Measurements from ENCODE around the gene CCDC78. TPM values are rescaled to one million over a fixed set of nuclear protein-coding genes. Genes with fewer than 3 reads are reported as not detected.

The CCDC78 gene
- total RNA-seq, 1 experiment from 2014 or later = 20.2 TPM

DNA sequence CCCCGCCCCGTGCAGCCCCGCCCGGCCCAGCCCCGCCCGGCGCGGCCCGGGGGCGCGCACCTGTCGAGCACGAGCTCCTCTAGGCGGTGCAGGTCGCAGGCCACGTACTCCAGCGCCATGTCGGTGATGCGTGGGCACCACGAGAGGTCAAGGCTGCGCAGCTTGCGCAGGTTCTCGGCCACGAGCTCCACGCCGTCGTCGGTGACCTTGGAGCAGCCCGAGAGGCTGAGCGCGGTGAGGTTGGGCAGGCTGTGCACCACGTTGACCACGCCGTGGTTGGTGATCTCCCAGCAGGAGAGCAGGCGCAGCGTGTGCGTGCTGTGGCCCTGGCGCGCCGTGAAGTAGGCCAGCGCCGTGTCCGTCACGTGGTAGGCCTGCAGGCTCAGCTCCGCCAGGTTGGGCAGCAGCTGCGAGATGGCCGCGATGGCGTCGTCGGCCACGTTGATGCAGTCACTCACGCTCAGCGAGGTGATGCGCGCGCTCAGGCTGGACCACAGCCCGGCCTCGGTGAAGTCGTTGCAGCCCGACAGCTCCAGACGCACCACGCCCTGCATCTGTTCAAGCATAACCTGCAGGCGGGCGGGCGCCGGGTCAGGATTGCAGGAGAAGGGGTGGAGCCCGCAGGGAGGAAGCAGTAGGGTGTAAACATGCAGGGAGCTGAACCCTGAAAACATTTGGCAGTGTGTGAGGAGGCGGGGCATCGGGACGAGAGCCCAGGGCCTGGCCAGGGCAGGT, 30.7 kb downstream of the CCDC78 start (continued):
- TF ChIP-seq, protein P1, sequence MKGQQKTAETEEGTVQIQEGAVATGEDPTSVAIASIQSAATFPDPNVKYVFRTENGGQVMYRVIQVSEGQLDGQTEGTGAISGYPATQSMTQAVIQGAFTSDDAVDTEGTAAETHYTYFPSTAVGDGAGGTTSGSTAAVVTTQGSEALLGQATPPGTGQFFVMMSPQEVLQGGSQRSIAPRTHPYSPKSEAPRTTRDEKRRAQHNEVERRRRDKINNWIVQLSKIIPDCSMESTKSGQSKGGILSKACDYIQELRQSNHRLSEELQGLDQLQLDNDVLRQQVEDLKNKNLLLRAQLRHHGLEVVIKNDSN (CRISPR knock-in tag; IDR thresholded peaks at IDR 0.05) = peak; percentile 68
- TF ChIP-seq ZNF232 (CRISPR knock-in tag; IDR thresholded peaks at IDR 0.05) (0 out of 2 replicates have a peak, but pooled peaks have one; percentile 19), ZNF423 (CRISPR knock-in tag; IDR thresholded peaks at IDR 0.05) (no peak), SP1 (CRISPR knock-in tag; conservative IDR thresholded peaks at IDR 0.05) (peak; percentile 60), JUN (CRISPR knock-in tag; IDR thresholded peaks at IDR 0.05) (no peak; the same call in 1 of the 2 replicates), ZBTB21 (CRISPR knock-in tag; IDR thresholded peaks at IDR 0.05; ENCODE audit: borderline replicate concordance) (peak; percentile 89), NR2C2 (CRISPR knock-in tag; IDR thresholded peaks at IDR 0.05) (no peak), E2F1 (CRISPR knock-in tag; IDR thresholded peaks at IDR 0.05) (peak; percentile 77; the same call in 1 of the 2 replicates), FOXK1 (CRISPR knock-in tag; IDR thresholded peaks at IDR 0.05) (peak; percentile 80; the same call in 1 of the 2 replicates), ZNF317 (CRISPR knock-in tag; IDR thresholded peaks at IDR 0.05; ENCODE audit: borderline replicate concordance, low read depth) (no peak), JAZF1 (CRISPR knock-in tag; IDR thresholded peaks at IDR 0.05) (no peak), ZNF121 (CRISPR knock-in tag; IDR thresholded peaks at IDR 0.05) (no peak)
- TF ChIP-seq, protein P2, sequence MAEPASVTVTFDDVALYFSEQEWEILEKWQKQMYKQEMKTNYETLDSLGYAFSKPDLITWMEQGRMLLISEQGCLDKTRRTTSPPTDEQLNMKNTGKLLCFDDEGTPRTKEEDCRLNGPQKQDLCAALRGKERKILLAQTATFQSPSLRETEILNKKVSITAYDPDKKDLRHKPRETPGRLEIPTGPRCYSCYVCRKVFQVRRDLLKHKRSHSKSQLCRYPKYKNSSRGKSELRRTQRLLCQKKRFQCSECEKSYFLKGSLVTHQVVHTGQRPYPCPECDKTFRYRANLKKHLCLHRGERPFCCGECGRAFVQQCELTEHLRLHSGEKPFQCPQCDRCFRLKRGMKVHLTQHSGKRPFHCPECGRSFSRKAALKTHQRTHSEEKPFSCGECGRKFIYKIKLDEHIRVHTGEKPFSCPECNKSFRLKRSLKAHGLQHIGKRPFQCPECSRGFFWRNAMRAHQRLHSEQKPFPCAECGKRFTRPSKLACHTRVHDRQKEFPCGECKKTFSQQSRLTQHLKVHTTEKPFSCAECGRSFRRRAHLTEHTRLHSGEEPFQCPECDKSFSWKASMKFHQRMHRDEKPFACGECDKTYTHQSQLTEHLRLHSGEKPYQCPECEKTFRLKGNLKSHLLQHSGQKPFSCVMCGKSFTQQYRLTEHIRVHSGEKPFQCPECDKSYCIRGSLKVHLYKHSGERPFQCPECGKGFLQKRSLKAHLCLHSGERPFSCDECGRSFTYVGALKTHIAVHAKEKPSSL (CRISPR knock-in tag; conservative IDR thresholded peaks at IDR 0.05) = no peak
- TF ChIP-seq, protein P3, sequence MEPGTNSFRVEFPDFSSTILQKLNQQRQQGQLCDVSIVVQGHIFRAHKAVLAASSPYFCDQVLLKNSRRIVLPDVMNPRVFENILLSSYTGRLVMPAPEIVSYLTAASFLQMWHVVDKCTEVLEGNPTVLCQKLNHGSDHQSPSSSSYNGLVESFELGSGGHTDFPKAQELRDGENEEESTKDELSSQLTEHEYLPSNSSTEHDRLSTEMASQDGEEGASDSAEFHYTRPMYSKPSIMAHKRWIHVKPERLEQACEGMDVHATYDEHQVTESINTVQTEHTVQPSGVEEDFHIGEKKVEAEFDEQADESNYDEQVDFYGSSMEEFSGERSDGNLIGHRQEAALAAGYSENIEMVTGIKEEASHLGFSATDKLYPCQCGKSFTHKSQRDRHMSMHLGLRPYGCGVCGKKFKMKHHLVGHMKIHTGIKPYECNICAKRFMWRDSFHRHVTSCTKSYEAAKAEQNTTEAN (CRISPR knock-in tag; IDR thresholded peaks at IDR 0.05) = peak; percentile 82; the same call in 1 of the 2 replicates

DNA sequence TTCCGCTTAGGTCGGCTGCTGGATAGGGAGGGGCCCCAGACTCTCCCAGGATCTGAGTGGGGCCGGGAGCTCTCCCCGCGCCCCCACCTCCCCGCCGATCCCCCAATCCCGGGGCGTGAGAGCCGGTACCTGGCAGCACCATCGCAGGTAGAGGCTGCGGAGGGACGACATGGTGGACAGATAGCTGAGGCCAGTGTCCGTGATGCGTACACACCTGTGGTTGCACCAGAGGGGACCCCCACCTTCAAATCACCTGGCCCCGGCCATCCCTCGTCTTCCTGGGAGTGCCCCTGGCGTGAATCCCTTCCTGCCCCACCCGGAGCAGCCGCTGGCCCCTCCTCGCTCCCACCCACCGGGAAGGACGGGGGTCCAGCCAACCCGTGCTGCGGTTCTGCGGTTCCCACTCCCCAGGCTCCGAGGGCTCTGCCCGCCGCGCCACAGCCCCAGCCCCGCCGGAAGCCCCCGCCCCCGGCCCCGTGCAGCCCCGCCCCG, 31.3 kb downstream of the CCDC78 start:
- DNase-seq (ENCODE audit: low spot score) (no peak), ATAC-seq (peak; percentile 41)
- Mint-ChIP-seq H3K36me3 (no peaks in the 10 kb centered on the region), H3K4me3 (peak overlapping the region; percentile 71), H3K27ac (no peak overlapping the region), H3K9me3 (no peaks in the 10 kb centered on the region), H3K4me1 (peaks cover 4% of the 10 kb centered on the region; the same call in 1 of the 2 replicates), H3K27me3 (ENCODE audit: low read depth) (peaks cover 75% of the 10 kb centered on the region)
- TF ChIP-seq ZNF532 (CRISPR knock-in tag; IDR thresholded peaks at IDR 0.05; ENCODE audit: borderline replicate concordance) (no peak), SOX15 (CRISPR knock-in tag; IDR thresholded peaks at IDR 0.05) (no peak)
- ChIA-PET CTCF (interaction anchor here (1.0 to 2.5 kb wide), 17 partner anchors 8 to 207 kb away, joined by 3 to 12 read pairs (median 5); partner anchors contain the start of genes CHTF18, CIAO3, JMJD8 and METRN), POLR2A (interaction anchor here (1.0 to 2.0 kb wide), 5 partner anchors 10 to 93 kb away, joined by 3 to 6 read pairs (median 3); partner anchors contain the start of genes CHTF18, JMJD8 and RPUSD1)

Data from WTC11 (cell line).